HepG2 (cell line): Measurements from ENCODE around the gene RMND5A. TPM values are rescaled to one million over a fixed set of nuclear protein-coding genes. Genes with fewer than 3 reads are reported as not detected.

ENCODE experiments used
- ARNT2 ChIP-seq: sonication (generic); formaldehyde crosslinking; IDR thresholded peaks from 2 replicates; pipeline ENCODE4 v1.8.0; 2022; ENCODE audit warnings: mild to moderate bottlenecking, low read depth, missing genetic modification reagents, moderate library complexity
- CREBL2 ChIP-seq: sonication (generic); formaldehyde crosslinking; IDR thresholded peaks from 2 replicates; pipeline ENCODE4 v1.8.1; 2023; ENCODE audit warnings: missing genetic modification reagents, mild to moderate bottlenecking, borderline replicate concordance
- FOXC1 ChIP-seq: sonication (generic); formaldehyde crosslinking; IDR thresholded peaks from 2 replicates; pipeline ENCODE4 v1.8.0; 2022; ENCODE audit warnings: mild to moderate bottlenecking, missing genetic modification reagents, borderline replicate concordance
- GLMP ChIP-seq: sonication (generic); formaldehyde crosslinking; IDR thresholded peaks from 2 replicates; pipeline ENCODE4 v1.9.0; 2021; ENCODE audit warnings: missing genetic modification reagents, mild to moderate bottlenecking, borderline replicate concordance
- JUN ChIP-seq: sonication (generic); formaldehyde crosslinking; IDR thresholded peaks from 2 replicates; pipeline ENCODE4 v1.4.0; 2020; ENCODE audit warnings: mild to moderate bottlenecking, missing genetic modification reagents
- KAT2B ChIP-seq: fragments of 150-350 bp; IDR thresholded peaks from 2 replicates; pipeline ENCODE4 v1.6.1; 2014; ENCODE audit warnings: low read depth, low read length, borderline replicate concordance
- PCBP1 ChIP-seq: fragments of 200-400 bp; formaldehyde crosslinking; IDR thresholded peaks from 2 replicates; pipeline ENCODE4 v1.6.1; 2017; ENCODE audit warnings: mild to moderate bottlenecking, low read depth, low read length, borderline replicate concordance
- PRDM10 ChIP-seq: sonication (generic); formaldehyde crosslinking; IDR thresholded peaks from 2 replicates; pipeline ENCODE4 v1.4.0; 2020; ENCODE audit warnings: low read depth, missing genetic modification reagents
- SCMH1 ChIP-seq: sonication (generic); formaldehyde crosslinking; IDR thresholded peaks from 2 replicates; pipeline ENCODE4 v1.9.0; 2021; ENCODE audit warnings: missing genetic modification reagents, mild to moderate bottlenecking, borderline replicate concordance
- TIGD3 ChIP-seq: sonication (generic); formaldehyde crosslinking; IDR thresholded peaks from 2 replicates; pipeline ENCODE4 v1.5.1; 2020; ENCODE audit warnings: mild to moderate bottlenecking, missing genetic modification reagents, borderline replicate concordance
- ZBTB34 ChIP-seq: sonication (generic); formaldehyde crosslinking; IDR thresholded peaks from 2 replicates; pipeline ENCODE4 v1.8.0; 2022; ENCODE audit warnings: mild to moderate bottlenecking, missing genetic modification reagents
- ZFP90 ChIP-seq: sonication (generic); formaldehyde crosslinking; IDR thresholded peaks from 2 replicates; pipeline ENCODE4 v1.8.0; 2022; ENCODE audit warnings: missing genetic modification reagents, mild to moderate bottlenecking, inconsistent platforms, borderline replicate concordance
- ZMYM2 ChIP-seq: sonication (generic); formaldehyde crosslinking; IDR thresholded peaks from 2 replicates; pipeline ENCODE4 v1.8.0; 2022; ENCODE audit warnings: mild to moderate bottlenecking, missing genetic modification reagents
- ZNF281 ChIP-seq: sonication (generic); formaldehyde crosslinking; IDR thresholded peaks from 2 replicates; pipeline ENCODE4 v1.4.0; 2020; ENCODE audit warnings: missing genetic modification reagents, borderline replicate concordance
- ZNF530 ChIP-seq: sonication (generic); formaldehyde crosslinking; IDR thresholded peaks from 2 replicates; pipeline ENCODE4 v1.5.0; 2020; ENCODE audit warnings: low read depth, mild to moderate bottlenecking, missing genetic modification reagents
- polyA plus RNA-seq, 8 experiments: library from polyadenylated mRNA; depleted of rRNA in 3 of 8; stranded (reverse) in 7 of 8; unstranded in 1 of 8; fragments of >200 nt; fragmentation: Illumina TruSeq in 4 of 8; extraction: Trizol in 4 of 8; gene quantifications; 2 replicates each; pipeline versions ENCODE4 v1.2.1 to v1.2.3, GENCODE V29; 2011 to 2016; ENCODE audit warnings: low read depth in 4 of 8, missing spikeins in 1 of 8, mixed read lengths in 1 of 8; ENCODE audit not compliant: insufficient read depth in 1 of 8
- total RNA-seq, 5 experiments: library from RNA; depleted of rRNA; stranded (reverse); fragments of >200 nt; fragmentation: Illumina TruSeq; extraction: Trizol; gene quantifications; 2 replicates each; pipeline ENCODE4 v1.2.3, GENCODE V29; 2016; ENCODE audit warnings: low read depth in 1 of 5

The RMND5A gene
- total and polyA plus RNA-seq, 2 of the 13 experiments (the other 11 are each of a cell fraction or from before 2014, with no cell fraction given) = 31.0 to 66.4 TPM

- TF ChIP-seq PRDM10 (CRISPR knock-in tag) (no peak), ZBTB34 (CRISPR knock-in tag) (no peak), PCBP1 (0 out of 2 replicates have a peak, but pooled peaks have one; percentile 63), ZNF530 (CRISPR knock-in tag) (no peak), ZNF281 (peak; percentile 38; the same call in 1 of the 2 replicates), SCMH1 (no peak), GLMP (no peak), CREBL2 (no peak), FOXC1 (CRISPR knock-in tag) (peak; percentile 60; the same call in 1 of the 2 replicates), JUN (CRISPR knock-in tag) (no peak; the same call in 1 of the 2 replicates), TIGD3 (CRISPR knock-in tag) (no peak), KAT2B (no peak), ARNT2 (CRISPR knock-in tag) (peak; percentile 76; the same call in 1 of the 2 replicates), ZMYM2 (no peak), ZFP90 (no peak)
These were observed 87.6 kb downstream of the RMND5A start (continued) for GRCh38 chr2:86807468-86808275.
